ENCODE data around the gene PANK3.

GRCh38 chr5:168578538-168579487 lies at the start of gene PANK3:
- TF ChIP-seq CTCF (IDR thresholded peaks at IDR 0.05) (no peak), POLR2A (IDR thresholded peaks at IDR 0.05) (peak in 1 of 2 donors; percentile 22), EP300 (IDR thresholded peaks at IDR 0.05) (no peak), POLR2AphosphoS5 (IDR thresholded peaks at IDR 0.05) (no peak)

All from sigmoid colon (tissue), 4 donors.